Hepatic stellate cell (primary cell): ENCODE data around the gene FHOD1.
A peak's percentile ranks its signal among the peaks of the same experiment; 100 is the strongest.

ENCODE experiments used
- DNase-seq: peaks from one replicate; pipeline ENCODE4 v3.0.0; 2011; ENCODE audit warnings: low spot score

Gene FHOD1

DNA sequence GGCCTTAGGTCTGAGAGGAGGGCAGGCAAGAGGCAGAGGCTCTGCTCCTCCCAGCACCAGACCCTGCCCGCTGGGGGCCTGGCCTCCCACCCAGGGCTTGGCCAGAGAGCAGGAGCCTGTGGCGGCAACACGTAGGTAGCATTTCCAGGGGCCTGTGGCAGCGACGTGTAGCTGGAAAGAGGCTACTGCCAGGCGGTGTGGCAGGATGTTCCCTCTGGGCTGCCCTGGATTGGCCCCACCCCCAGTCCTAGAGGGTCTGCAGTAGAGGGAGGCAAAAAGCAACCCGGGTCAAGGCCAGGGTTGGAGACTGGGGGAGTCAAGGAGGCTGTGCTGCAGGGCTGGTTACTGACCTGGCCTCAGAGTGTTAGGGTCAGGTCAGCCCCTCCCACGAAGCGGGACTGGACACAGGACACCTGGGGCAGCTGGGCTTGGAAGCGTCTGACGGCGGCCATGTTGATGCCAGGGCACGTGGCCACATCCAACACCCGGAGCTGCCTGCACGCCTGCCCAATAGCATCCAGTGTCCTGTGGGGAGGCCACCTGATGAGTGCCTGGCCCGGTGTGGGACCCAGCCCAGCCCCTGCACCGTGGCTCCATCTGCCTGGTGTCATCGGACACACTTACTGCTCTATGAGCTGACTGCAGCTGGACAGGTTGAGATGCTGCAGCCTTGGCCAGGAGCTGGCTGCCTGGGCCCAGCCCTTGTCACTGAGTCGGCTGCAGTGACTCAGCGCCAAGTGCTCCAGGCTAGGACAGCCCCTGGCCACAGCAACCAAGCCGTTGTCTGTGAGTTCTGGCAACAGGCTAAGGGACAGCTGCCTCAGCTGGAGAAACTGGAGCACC, 39.8 kb downstream of the FHOD1 start:
- DNase-seq = peak; percentile 81

GRCh38 chr16:67206838-67207248, 40.4 kb downstream of the FHOD1 start:
- no peak for DNase-seq

- DNase-seq = no peak
These were observed 41.0 kb downstream of the FHOD1 start for GRCh38 chr16:67206129-67206837.

- no peak for DNase-seq
These were observed 43.2 kb downstream of the FHOD1 start for GRCh38 chr16:67204076-67204475.

GRCh38 chr16:67202956-67203493, 44.3 kb downstream of the FHOD1 start:
- no peak for DNase-seq

- DNase-seq = no peak
These were observed 44.9 kb downstream of the FHOD1 start for GRCh38 chr16:67202426-67202825.

DNA sequence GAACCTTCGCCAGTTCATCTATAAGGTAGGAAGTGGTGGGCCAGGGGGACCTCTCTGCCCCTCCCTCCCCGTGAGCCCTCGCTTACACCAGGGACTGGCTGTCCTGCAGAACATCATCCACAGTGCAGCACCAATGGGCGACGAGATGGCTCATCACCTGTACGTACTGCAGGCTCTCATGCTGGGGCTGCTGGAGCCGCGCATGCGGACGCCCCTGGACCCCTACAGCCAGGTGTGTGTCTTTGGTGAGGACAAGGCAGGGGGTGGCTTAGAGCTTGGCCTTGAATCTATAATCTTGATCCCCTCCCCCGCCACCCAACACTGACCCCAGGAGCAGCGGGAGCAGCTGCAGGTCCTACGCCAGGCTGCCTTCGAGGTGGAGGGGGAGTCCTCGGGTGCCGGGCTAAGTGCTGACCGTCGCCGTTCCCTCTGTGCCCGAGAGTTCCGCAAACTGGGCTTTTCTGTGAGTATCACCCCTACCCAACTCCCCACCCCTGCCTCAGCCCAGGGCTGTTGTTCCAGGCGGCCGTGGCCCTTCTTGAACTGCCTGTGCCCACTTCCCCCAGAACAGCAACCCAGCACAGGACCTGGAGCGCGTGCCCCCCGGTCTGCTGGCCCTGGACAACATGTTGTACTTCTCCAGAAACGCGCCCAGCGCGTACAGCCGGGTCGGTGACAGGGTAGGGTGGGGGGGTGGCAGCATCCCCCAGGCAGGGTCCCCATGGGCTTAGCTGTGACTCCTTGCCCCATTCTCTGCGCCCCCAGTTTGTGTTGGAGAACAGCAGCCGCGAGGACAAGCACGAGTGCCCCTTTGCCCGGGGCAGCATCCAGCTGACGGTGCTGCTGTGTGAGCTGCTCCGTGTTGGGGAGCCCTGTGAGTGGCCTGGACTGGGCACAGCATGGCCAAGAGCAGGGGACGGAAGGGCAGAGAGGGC, 45.6 kb downstream of the FHOD1 start:
- no peak for DNase-seq

- DNase-seq = no peak
These were observed 46.8 kb downstream of the FHOD1 start for GRCh38 chr16:67200491-67200890.

DNA sequence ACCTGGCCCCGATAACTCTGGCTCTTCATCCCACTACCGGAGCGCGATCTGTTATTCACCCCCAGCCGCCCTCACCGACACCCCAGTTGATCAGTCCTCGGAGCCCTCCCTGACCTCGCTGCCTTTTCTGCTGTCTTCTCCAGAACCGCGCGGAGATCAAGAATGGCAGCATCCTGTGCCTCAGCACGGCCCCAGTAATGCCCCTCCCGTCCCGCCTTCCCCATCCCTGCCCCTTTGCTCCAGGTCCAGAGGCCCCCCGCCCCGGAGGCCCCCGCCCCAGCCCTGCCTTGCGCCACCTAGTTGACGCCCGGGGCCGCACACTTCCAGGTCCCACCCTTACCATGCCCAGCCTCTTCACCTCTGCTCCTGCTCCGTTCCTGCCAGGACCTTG, 47.5 kb downstream of the FHOD1 start:
- no peak for DNase-seq

GRCh38 chr16:67199011-67199807, 48.1 kb downstream of the FHOD1 start, which contains the start of gene ELMO3:
TSS of gene ELMO3 (plus strand) at chr16:67199131. CDS start at chr16:67199327, 196 bp downstream.
- no peak for DNase-seq

DNA sequence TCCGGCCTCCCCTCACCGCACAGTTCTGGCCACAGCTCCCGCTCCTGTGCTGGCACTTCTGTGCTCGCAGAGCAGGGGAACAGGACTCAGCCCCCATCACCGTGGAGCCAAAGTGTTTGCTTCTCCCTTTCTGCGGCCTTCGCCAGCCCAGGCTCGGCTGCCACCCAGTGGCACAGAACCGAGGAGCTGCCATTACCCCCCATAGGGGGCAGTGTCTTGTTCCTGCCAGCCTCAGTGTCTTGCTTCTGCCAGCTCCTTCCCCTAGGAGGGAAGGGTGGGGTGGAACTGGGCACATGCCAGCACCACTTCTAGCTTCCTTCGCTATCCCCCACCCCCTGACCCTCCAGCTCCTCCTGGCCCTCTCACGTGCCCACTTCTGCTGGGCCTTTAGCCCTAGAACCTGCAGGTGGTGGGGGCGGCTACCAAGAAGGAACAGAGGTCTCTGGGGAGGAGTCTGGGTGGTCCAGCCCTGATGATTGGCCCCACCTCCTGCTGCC, 49.0 kb downstream of the FHOD1 start:
- peak; percentile 85 for DNase-seq

DNA sequence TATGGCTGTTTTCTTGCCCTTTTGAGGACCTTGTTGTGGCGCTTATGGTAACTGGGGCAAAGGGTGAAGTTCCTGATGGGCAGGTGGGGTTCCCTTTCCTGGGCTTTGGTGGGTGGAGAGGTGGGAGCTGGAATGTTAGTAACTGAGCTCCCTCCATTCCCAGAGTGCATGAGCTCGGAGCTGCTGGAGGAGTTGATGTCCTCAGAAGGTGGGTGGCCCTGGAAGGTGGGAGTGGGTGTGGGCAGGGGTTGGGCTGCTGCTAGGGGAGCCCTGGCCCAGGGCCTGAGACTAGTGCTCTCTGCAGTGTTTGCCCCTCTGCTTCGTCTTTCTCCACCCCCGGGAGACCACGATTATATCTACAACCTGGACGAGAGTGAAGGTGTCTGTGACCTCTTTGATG, 49.6 kb downstream of the FHOD1 start:
- no peak for DNase-seq

- no peak for DNase-seq
These were observed 50.4 kb downstream of the FHOD1 start for GRCh38 chr16:67196881-67197280.

DNA sequence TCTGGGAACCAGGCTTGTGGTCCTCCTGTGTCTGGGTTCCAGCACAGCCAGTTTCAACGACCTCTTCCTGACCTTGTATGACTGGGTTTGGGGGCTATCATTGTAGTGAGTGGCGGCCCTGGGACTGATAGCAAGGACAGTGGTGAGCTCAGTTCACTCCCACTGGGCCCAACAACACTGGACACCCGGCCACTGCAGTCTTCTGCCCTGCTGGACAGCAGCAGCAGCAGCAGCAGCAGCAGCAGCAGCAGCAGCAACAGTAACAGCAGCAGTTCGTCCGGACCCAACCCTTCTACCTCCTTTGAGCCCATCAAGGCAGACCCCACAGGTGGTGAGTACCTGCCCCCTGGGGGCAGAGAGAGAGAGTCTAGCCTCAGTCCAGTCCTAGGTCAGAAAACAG, 51.6 kb downstream of the FHOD1 start:
- DNase-seq = no peak

GRCh38 chr16:67194260-67194659, 53.0 kb downstream of the FHOD1 start:
- DNase-seq = no peak

- DNase-seq = no peak
These were observed 53.7 kb downstream of the FHOD1 start for GRCh38 chr16:67193536-67193935.

- DNase-seq = no peak
These were observed 54.4 kb downstream of the FHOD1 start for GRCh38 chr16:67192781-67193361.

- peak; percentile 94 for DNase-seq
These were observed 55.1 kb downstream of the FHOD1 start, which contains the start of gene E2F4 for GRCh38 chr16:67191995-67192681. TSS of gene E2F4 (plus strand) at chr16:67192155. CDS start at chr16:67192228, 73 bp downstream.

DNA sequence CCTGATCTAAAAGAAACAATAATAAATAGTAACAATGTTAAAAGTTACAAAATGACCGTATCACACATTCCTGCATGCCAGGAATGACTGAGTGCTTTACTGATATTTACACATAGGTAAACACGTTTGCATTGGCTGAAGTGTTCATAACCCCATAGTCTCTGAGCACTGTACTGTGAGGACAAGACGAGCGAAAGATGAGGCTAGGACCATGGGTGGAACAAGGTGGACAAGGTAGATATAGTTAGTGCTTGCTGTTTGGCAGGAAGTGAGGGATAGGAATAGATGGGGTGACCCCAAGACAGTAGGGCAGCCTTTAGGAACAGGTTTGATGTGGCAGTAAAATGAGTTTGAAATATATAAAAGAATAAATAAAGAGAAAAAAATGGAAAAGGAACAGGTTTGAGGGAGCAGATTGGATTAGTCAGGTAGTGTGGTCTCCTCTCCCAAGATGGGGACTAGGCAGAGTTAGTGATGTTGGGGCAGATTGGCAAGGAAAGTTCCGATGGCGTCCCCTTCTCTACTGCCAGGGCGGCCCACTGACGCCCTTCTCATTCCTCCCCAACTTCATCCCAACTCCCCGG, 55.8 kb downstream of the FHOD1 start:
- DNase-seq = no peak
